OCI-LY7 (cell line): ENCODE results near the gene RNF146. TPM values are rescaled to one million over a fixed set of nuclear protein-coding genes. Genes with fewer than 3 reads are reported as not detected.

ENCODE experiments used
- BruUV-seq: library from RNA; stranded (reverse); fragments of 400-500 nt; replicated peaks from 2 replicates; lab custom pipeline; 2021; lab: Mats Ljungman, UMichigan
- CTCF ChIA-PET: fragments of 300-600 bp; sonication (Branson Sonifier 250); formaldehyde crosslinking; loops from one replicate; lab custom pipeline; 2022; ENCODE audit warnings: antibody characterized with exemption; ENCODE audit not compliant: unreplicated experiment; lab: Charles Lee
- POLR2A ChIA-PET: fragments of 300-600 bp; sonication (Branson Sonifier 250); formaldehyde crosslinking; loops from one replicate; lab custom pipeline; 2022; ENCODE audit warnings: antibody characterized with exemption; lab: Charles Lee
- DNase-seq: peaks from one replicate; pipeline ENCODE4 v3.0.0-alpha.2; 2015; ENCODE audit warnings: low spot score
- H2AFZ ChIP-seq: fragments of 200-600 bp; sonication (generic), shearing (Covaris generic); 2 replicates; pipeline ENCODE4 v1.6.1; 2014; ENCODE audit warnings: mild to moderate bottlenecking, antibody characterized with exemption, low read length, moderate library complexity
- H3K27ac ChIP-seq: fragments of 200-600 bp; sonication (generic); 2 replicates; pipeline ENCODE4 v1.5.1; 2014; ENCODE audit warnings: mixed run types, low read depth, mild to moderate bottlenecking, moderate library complexity, low read length, inconsistent platforms; ENCODE audit not compliant: poor library complexity, severe bottlenecking
- H3K36me3 ChIP-seq: fragments of 200-600 bp; sonication (generic); 2 replicates; pipeline ENCODE4 v1.6.1; 2014; ENCODE audit warnings: mild to moderate bottlenecking, antibody characterized with exemption, low read length, moderate library complexity, mixed read lengths; ENCODE audit not compliant: insufficient read depth
- H3K4me1 ChIP-seq: fragments of 200-600 bp; sonication (generic); 2 replicates; pipeline ENCODE4 v1.5.1; 2014; ENCODE audit warnings: mild to moderate bottlenecking, low read length; ENCODE audit not compliant: insufficient read depth, poor library complexity, severe bottlenecking
- H3K4me2 ChIP-seq: fragments of 200-600 bp; sonication (generic); 2 replicates; pipeline ENCODE4 v1.6.1; 2014; ENCODE audit warnings: mild to moderate bottlenecking, low read length
- H3K4me3 ChIP-seq: fragments of 200-600 bp; sonication (generic); 2 replicates; pipeline ENCODE4 v1.5.1; 2014; ENCODE audit warnings: mild to moderate bottlenecking, low read depth, low read length; ENCODE audit not compliant: poor library complexity, severe bottlenecking
- H3K79me2 ChIP-seq: fragments of 200-600 bp; sonication (generic); 2 replicates; pipeline ENCODE4 v1.6.1; 2016; ENCODE audit warnings: low read depth, mild to moderate bottlenecking, low read length, moderate library complexity, mixed read lengths; ENCODE audit not compliant: insufficient read depth
- H3K9me2 ChIP-seq: fragments of 200-600 bp; sonication (generic); 2 replicates; pipeline ENCODE4 v1.6.1; 2016; ENCODE audit warnings: mild to moderate bottlenecking, low read length, mixed read lengths; ENCODE audit not compliant: insufficient read depth
- H3K9me3 ChIP-seq: fragments of 200-600 bp; sonication (generic); 2 replicates; pipeline ENCODE4 v1.6.1; 2014; ENCODE audit warnings: mild to moderate bottlenecking, mixed run types, low read length, mixed read lengths
- H4K20me1 ChIP-seq: fragments of 200-600 bp; sonication (generic); 2 replicates; pipeline ENCODE4 v1.6.1; 2014; ENCODE audit warnings: mild to moderate bottlenecking, antibody characterized with exemption, low read length, moderate library complexity, mixed read lengths; ENCODE audit not compliant: insufficient read depth
- CTCF ChIP-seq: fragments of 200-600 bp; sonication (generic); conservative IDR thresholded peaks from 2 replicates; pipeline ENCODE4 v1.5.1; 2014; ENCODE audit warnings: mild to moderate bottlenecking, antibody characterized with exemption, low read length, moderate library complexity, mixed read lengths
- EZH2phosphoT487 ChIP-seq: fragments of 200-600 bp; sonication (generic); IDR thresholded peaks from 2 replicates; pipeline ENCODE4 v1.6.1; 2018; ENCODE audit warnings: low read depth, borderline replicate concordance, mild to moderate bottlenecking, mixed run types, antibody characterized with exemption, low read length, moderate library complexity, mixed read lengths
- intact Hi-C: fragments of 100-400 bp; cut with micrococcal nuclease; formaldehyde crosslinking; loops from one replicate; pipeline ENCODE4 v1.10.0; 2022; ENCODE audit not compliant: unreplicated experiment
- total RNA-seq, 2 experiments: library from RNA; depleted of rRNA in 1 of 2; stranded (reverse); fragments of >200 nt in 1 of 2; shearing (Covaris generic) in 1 of 2; gene quantifications; 2 replicates each; pipeline ENCODE4 v1.2.3, GENCODE V29; 2014 to 2022

The RNF146 gene
- total RNA-seq, 2 experiments from 2014 or later = 11.1 to 26.3 TPM

DNA sequence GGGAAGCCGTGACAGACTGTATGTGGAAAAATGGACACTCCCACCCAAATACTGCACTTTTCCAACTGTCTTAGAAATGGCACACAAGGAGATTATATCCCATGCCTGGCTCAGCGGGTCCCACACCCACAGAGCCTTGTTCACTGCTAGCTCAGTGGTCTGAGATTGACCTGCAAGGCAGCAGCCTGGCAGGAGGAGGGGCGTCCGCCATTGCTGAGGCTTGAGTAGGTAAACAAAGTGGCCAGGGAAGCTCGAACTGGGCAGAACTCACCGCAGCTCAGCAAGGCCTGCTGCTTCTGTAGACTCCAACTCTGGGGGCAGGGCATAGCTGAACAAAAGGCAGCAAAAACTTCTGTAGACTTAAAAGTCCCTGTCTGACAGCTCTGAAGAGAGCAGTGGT, 11.4 kb upstream of the RNF146 start:
- no peak overlapping the region for H2AFZ ChIP-seq
- POLR2A ChIA-PET = no interaction called here
- no peaks in the 10 kb centered on the region for H3K9me2 ChIP-seq
- H3K4me2 ChIP-seq = no peak overlapping the region
- CTCF ChIA-PET = no interaction called here
- no peaks in the 10 kb centered on the region for H3K36me3 ChIP-seq
- TF ChIP-seq CTCF = no peak
- no peak for TF ChIP-seq EZH2phosphoT487
- intact Hi-C loops = no loop called here
- no peaks in the 10 kb centered on the region for H3K9me3 ChIP-seq
- no TSS peak for BruUV-seq
- no peaks in the 10 kb centered on the region for H4K20me1 ChIP-seq
- H3K27ac ChIP-seq = no peak overlapping the region
- DNase-seq = no peak
- no peak overlapping the region for H3K4me3 ChIP-seq
- H3K79me2 ChIP-seq = no peaks in the 10 kb centered on the region
- H3K4me1 ChIP-seq = no peaks in the 10 kb centered on the region

- ChIA-PET POLR2A (interaction anchor here (0.7 to 1.0 kb wide), 3 partner anchors 10 to 39 kb away, joined by 3 to 5 read pairs (median 4); no protein-coding TSS in a partner anchor), CTCF (no interaction called here)
- no peak overlapping the region for H3K4me3 ChIP-seq
- no peaks in the 10 kb centered on the region for H3K9me2 ChIP-seq
- intact Hi-C loops = no loop called here
- no peak overlapping the region for H3K27ac ChIP-seq
- no peak for DNase-seq
- TF ChIP-seq EZH2phosphoT487 (no peak), CTCF (no peak)
- H3K4me2 ChIP-seq = no peak overlapping the region
- H3K4me1 ChIP-seq = peaks cover 7% of the 10 kb centered on the region
- H2AFZ ChIP-seq = no peak overlapping the region
- no peaks in the 10 kb centered on the region for H3K36me3 ChIP-seq
- peaks cover 6% of the 10 kb centered on the region for H3K79me2 ChIP-seq
- no peaks in the 10 kb centered on the region for H4K20me1 ChIP-seq
- no peaks in the 10 kb centered on the region for H3K9me3 ChIP-seq
- no TSS peak for BruUV-seq
Measured at GRCh38 chr6:127262896-127263295, 3.8 kb upstream of the RNF146 start.

DNA sequence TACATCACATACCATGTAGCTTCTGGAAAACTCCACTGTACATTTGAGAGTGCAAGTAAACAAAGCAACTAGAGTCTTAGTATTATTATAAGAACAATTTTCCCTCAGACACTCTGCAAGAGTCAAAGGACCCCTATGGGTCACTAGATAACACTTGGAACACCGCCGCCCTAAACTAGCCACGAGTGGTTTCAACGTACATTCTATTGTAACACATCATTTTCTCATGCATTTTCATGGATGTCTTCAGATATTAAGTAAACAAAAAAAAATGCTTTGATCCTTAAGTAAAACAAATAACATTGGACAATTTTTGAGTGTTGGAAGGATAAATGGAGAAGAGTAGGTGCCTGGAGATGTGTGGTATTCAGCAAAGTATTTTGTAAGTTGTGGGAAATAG, 3.2 kb upstream of the RNF146 start:
- Histone ChIP-seq H2AFZ (no peak overlapping the region), H3K4me3 (no peak overlapping the region), H3K4me1 (peaks cover 8% of the 10 kb centered on the region), H3K79me2 (peaks cover 12% of the 10 kb centered on the region), H3K27ac (no peak overlapping the region), H3K4me2 (no peak overlapping the region), H3K36me3 (no peaks in the 10 kb centered on the region), H3K9me3 (no peaks in the 10 kb centered on the region), H4K20me1 (no peaks in the 10 kb centered on the region), H3K9me2 (no peaks in the 10 kb centered on the region)
- CTCF ChIA-PET = no interaction called here
- no peak for DNase-seq
- POLR2A ChIA-PET = interaction anchor here (0.7 to 0.9 kb wide), 2 partner anchors 21 to 39 kb away, joined by 4 to 5 read pairs; no protein-coding TSS in a partner anchor
- no TSS peak for BruUV-seq
- TF ChIP-seq EZH2phosphoT487 = no peak
- TF ChIP-seq CTCF = no peak
- intact Hi-C loops = no loop called here
